22Rv1 (cell line): ENCODE results near the gene ITPR1.

ENCODE experiments used
- H3K27ac ChIP-seq: fragments of 450-650 bp; 2 replicates; pipeline ENCODE4 v1.5.1; 2017
- CTCF ChIP-seq: fragments of 450-650 bp; IDR thresholded peaks from 2 replicates; pipeline ENCODE4 v1.5.1; 2017; ENCODE audit warnings: mild to moderate bottlenecking
- ZFX ChIP-seq: fragments of 450-650 bp; IDR thresholded peaks from 2 replicates; pipeline ENCODE4 v1.6.1; 2017; ENCODE audit warnings: antibody characterized with exemption, borderline replicate concordance

The ITPR1 gene

DNA sequence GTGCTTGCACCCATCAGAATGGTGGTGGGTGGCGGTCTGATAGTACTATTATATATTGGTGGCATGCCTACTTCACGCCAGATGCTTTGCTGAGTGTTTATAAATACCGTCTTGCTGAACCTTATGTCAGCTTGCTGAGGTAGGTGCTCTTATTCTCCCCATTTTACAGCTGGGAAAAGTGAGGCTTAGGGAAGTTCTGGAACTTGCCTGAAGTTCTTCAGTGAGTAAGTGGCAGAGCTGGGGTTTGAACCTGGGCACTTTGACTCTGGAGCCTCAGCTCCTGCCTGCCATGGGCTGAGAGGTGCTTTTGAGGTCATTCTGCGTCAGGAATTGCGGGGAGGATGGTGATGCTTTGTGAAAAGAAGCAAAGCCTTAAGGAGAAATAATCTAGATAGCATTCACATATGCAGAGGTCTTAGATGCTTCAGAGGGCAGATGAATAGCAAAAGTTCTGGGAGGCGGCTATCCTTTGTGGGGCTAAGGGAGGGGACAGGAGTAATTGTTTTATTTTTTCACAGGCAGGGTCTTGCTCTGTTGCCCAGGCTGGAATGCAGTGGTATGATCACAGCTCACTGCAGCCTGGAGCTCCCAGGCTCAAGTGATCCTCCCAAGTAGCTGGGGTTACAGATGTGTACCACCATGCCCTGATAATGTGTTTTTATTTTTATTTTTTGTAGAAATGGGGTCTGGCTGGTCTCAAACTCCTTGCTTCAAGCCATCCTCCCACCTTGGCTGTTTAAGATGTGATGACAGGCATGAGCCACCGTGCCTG, 18.5 kb downstream of the ITPR1 start:
- TF ChIP-seq ZFX = no peak
- TF ChIP-seq CTCF = no peak

DNA sequence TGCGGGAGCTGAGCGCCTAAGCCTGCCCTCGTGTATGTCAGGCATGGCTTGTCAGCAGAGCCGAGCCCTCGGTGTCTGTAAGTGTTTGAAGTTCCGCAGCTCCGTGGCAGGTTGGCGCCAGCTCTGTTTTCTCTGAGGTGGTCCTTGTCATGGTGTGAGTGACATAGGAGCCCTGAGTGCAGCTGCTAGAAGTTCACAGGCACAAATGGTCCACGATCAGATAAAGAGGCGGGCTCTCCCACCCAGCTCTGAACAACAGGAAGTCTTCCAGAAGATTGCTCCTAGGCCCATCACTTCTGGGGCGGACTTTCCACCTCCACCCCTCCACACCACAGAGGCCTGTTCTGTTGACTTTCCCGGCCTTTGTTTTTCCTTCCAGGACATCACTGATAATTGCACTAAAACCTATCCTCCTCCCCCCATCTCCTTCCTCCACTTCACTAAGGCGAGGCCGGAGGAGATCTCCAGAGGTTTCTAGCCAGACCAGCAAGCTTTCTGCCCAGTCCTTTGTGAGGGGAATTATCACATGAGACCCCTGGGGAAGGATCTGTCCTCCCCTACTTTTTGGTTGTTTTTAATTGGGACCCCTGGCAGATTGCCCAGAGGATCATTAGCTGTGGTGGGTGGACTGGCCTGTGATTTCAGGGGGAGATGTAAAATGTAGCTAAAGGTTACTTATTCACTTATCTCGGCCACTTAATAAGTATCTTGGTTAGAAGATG, 19.9 kb downstream of the ITPR1 start:
- no peak overlapping the region for H3K27ac ChIP-seq
- TF ChIP-seq ZFX = no peak
- no peak for TF ChIP-seq CTCF

More for the DNA sequence above, 18.5 kb downstream of the ITPR1 start:
- H3K27ac ChIP-seq = no peak overlapping the region

DNA sequence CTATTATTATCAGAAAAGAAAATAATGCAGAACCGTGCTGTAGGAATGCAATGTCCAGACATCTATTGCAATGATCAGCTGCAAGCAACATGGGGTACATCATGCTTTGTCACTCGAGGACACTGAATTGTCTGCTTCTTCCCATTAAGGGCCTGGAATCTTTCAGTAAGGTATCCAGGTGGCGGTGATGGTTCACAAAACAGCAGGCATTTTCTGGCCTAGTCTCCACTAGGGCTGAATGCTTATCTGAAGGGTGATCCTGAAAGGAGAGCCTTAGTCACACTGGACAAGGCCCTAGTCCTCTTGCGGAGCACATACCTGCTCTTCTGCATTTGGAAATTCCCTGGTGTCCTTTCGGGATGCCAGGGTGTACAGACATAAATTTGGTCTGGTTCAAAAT, 21.2 kb downstream of the ITPR1 start:
- no peak for TF ChIP-seq ZFX
- no peak for TF ChIP-seq CTCF
- no peak overlapping the region for H3K27ac ChIP-seq

- no peak overlapping the region for H3K27ac ChIP-seq
- no peak for TF ChIP-seq ZFX
- no peak for TF ChIP-seq CTCF
Observed at GRCh38 chr3:4514916-4515315, 21.8 kb downstream of the ITPR1 start.

DNA sequence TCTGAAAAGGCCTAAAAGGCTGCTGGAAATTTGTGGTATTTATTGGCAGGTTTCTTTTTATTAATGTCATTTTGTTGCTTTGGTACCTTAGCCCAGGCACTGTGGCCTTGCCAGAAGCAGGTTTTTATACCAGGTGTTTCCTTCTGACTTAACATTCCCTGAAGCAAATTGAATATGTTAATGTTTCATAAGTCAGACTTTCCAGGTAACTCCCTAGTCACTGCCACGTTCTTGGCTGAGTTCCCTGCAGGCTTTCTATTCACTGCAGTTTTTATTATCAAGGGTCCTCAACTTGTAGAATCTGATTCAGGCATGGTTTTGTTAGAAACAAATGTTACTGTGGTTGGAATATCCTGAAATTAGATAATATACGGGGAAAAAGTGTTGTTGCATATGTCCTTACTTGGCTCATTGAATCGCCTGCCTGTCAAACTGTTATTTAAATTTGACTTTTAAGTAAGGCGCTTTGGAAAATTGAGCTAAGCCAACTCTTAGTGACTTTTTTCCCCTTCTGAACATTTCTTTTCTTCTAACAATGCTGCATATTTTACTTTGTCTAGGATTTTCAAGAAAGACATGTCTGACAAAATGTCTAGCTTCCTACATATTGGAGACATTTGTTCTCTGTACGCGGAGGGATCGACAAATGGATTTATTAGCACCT, 22.9 kb downstream of the ITPR1 start:
- TF ChIP-seq CTCF = no peak
- TF ChIP-seq ZFX = no peak
- no peak overlapping the region for H3K27ac ChIP-seq

- no peak overlapping the region for H3K27ac ChIP-seq
- no peak for TF ChIP-seq ZFX
- TF ChIP-seq CTCF = no peak
Observed at GRCh38 chr3:4517093-4517492, 23.9 kb downstream of the ITPR1 start.

DNA sequence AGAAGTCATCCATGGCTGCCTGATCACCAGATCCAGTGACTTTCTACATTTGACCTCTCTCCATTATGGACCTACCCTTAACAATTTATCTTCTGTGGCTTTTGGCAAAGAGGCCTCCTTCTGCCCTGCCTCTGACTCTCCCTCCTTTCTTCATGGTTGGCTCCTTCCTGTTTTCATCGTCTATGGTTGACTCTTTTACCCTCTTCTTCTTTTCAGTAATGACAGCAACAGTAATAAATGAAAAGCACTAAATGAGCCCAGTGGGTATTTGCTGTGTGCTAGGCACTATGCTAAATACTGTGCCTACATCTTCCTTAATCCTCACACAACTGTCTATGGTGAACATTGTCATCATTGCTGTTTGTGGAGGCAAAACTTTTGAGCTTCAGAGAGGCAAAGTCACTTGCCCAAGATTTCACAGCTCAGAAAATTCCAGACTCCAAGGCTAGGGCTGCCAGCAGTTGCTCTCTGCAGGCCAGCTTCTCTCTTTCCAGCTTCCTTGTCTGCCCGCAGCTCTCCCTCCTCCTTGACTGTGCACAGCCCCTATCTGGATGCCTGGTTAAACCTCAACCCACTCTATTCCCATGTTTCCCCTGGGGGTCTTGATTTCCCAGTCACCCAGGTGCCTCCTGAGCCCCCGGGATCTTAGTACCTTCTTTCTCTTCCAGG, 24.6 kb downstream of the ITPR1 start:
- H3K27ac ChIP-seq = no peak overlapping the region
- TF ChIP-seq CTCF = no peak
- TF ChIP-seq ZFX = no peak
